Stimulated activated CD4-positive, alpha-beta T cell treated with anti-CD3 and anti-CD28 coated beads, Interleukin-1b, Interleukin-23, amount 100 ng/mL, for 4 hours (primary cell): ENCODE data around the gene GLT8D1.
A peak's percentile ranks its signal among the peaks of the same experiment; 100 is the strongest.
"Not testable (repeated sequence)": the region's sequence is repeated elsewhere in the genome, so short reads cannot be mapped to it uniquely, and the experiment has no call there.

ENCODE experiments used
- DNase-seq, 2 donors: peaks; one replicate each; pipeline ENCODE4 v3.0.0-alpha.2; 2020; ENCODE audit warnings: low read depth in 2 of 2

GLT8D1 gene, protein sequence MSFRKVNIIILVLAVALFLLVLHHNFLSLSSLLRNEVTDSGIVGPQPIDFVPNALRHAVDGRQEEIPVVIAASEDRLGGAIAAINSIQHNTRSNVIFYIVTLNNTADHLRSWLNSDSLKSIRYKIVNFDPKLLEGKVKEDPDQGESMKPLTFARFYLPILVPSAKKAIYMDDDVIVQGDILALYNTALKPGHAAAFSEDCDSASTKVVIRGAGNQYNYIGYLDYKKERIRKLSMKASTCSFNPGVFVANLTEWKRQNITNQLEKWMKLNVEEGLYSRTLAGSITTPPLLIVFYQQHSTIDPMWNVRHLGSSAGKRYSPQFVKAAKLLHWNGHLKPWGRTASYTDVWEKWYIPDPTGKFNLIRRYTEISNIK

DNA sequence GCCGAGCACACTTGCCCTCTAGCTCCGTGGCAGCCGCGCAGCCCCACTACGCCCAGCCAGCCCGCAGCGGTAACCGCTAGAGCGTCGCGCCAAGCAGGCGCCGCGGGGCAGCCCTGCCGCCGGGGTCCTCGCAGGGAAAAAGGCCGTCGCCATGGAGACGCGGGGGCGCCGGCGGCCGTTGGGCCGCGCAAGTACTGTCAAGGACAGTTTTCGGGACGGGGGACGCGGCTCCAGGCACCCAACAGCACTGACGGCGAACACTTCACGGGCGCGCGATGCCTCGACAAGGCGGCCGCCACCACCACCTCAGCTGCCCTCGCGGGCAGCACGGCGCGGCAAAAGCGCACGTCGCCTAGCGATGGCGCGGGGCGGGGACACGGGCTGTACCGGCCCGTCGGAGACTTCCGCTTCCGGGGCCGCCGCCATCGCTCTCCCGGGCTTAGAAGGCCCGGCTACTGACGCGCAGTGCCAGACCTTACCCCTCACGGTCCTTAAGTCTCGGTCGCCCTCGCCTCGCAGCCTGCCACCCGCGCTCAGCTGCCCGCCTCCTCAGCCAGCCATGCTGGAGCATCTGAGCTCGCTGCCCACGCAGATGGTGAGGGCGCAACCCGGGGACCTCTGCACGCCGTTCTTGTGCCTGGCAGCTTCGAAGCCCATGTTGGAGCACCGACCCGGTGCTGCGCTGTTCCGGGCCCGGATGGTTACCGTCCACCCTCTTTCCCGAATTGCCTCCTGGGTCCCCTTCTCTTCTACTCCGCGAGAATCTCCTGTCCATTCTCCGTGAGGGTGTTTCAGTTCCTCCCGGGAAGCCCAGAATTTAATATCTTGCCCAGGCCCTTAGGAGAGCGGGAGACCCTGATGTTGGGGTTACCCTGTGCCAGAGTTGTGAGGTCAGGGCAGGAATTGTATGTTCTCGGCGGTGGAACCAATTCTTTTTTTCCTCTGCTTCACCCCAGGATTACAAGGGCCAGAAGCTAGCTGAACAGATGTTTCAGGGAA is at the start of gene GLT8D1, which contains the start of gene SPCS1:
GLT8D1 (minus strand) TSS at position 104 of the 999 bp plus-strand sequence. CDS start 5,331 bp downstream, outside the sequence.
SPCS1 (plus strand) TSS at position 419 of the 999 bp plus-strand sequence; CDS start at position 560, 141 bp downstream.
- DNase-seq, result peak; percentile 75 to 80

GRCh38 chr3:52754373-52754772 is 48.8 kb upstream of the GLT8D1 start:
- DNase-seq, result no peak

- DNase-seq, result no peak
Measured at GRCh38 chr3:52752045-52752660, 46.6 kb upstream of the GLT8D1 start.

DNA sequence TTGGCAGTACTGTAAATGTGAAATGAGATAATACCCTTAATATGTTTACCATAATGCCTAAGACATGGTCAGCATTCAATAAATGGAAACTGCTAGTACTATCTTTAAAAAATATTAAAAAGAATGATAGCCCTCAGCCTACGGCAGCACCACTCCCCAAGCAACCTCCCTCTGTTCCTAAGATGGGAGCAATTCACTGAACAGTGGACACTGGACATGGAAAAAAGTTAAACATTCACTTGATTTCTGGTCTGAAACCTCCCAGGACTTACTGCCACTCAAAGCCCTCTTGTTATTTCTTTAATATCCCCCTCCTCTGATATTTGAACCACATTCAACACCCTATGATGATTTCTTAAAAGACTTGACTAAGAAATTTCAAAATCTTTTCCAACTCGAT is 38.1 kb upstream of the GLT8D1 start:
- DNase-seq, result no peak

DNA sequence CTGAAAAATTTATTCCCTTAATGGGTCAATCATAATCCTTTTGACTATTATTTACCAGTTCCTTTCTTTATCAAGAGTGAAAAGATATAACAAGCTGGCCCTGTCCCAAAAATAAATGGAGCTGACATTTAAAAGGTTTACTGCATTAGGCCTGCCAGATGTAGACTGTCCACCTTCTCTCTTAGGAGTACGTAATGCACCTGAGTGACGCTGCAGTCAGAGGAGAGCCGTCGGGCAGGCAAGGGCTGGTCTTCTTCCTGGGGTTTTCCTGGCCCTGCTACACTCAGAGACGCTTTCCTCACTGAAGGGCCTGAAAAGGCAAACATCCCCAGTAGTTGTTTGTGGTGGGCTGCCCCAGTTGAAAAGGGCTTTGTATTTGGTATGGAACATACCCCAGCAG is 37.6 kb upstream of the GLT8D1 start:
- DNase-seq, result no peak

DNA sequence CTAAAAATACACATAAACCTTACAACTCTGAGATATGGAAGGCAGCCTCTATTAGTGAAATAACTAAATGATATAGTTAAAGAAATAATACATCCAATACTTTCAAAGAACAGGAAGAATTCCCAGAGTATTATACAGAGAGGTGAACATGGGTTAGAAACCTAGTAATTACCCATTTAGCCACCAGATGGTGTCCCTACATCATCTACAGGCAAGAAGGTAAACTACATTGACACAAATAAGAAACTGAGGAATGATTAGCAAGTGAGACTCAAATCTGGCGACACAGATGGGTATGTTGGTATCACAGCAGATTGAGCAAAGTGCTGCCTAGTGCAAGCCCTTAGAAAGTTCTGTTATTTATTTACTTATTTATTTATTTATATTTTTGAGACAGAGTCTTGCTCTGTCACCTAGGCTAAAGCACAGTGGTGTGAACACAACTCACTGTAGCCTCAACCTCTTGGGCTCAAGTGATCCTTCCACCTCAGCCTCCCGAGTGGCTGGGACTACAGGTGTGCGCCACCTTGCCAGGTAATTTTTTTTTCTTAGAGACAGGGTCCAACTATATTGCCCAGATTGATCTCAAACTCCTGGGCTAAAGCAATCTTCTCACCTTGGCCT is 36.9 kb upstream of the GLT8D1 start:
- peak in 1 of 2 donors; percentile 0 for DNase-seq

DNA sequence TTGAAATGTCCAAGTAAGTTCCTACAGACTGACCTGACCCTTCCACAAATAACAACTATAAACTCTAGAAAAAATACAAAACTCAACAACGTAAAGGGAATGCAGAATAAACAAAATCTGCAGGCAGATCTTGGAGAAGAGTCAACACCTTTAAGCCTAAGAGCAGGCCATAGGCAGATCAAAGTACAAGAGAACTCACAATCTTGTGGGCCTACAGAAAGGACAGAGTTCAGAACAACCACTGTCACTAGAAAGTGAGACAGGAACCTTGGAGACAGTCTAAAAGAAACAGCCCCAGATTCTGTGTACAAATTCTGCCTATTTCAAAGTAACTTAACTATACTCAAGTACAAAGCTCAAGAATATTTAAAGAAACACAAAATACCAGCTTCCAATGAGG is 34.1 kb upstream of the GLT8D1 start:
- no peak for DNase-seq

- DNase-seq, result no peak
Measured at GRCh38 chr3:52733256-52733891, 27.8 kb upstream of the GLT8D1 start.

DNA sequence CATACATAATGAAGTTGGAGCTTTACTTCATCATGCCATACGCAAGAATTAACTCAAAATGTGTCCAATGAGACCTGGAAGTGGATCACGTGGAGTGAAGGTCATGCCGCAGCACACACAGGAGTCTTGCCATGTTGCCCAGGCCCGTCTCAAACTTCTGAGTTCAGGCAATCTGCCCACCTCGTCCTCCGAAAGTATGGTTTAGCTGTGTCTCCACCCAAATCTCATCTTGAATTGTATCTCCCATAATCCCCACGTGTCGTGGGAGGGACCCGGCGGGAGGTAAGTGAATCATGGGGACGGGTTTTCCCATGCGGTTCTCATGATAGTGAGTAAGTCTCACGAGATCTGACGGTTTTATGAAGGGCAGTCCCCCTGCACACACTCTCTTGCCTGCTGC is 26.0 kb upstream of the GLT8D1 start:
- no peak for DNase-seq

DNA sequence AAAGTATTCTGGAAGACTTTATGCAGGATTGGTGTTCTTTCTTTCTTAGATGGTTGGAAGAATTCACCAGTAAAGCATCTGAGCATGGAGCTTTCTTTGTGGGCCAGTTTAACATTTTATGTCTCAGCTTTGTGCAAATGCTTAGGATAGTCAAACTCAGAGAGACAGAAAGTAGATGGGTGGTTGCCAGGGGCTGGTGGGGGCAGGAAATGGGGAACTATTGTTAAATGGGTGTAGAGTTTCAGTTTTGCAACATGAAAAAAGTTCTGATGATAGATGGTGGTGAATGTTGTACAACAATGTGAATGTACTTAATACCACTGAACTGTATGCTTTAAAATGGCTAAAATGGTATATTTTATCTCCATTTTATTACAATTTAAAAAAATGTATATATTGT is 25.1 kb upstream of the GLT8D1 start:
- DNase-seq, result no peak

GRCh38 chr3:52728753-52729152 is 23.2 kb upstream of the GLT8D1 start:
- DNase-seq, result not testable (repeated sequence)

- no peak for DNase-seq
Measured at GRCh38 chr3:52724511-52724910, 18.9 kb upstream of the GLT8D1 start.

- no peak for DNase-seq
Measured at GRCh38 chr3:52723935-52724334, 18.3 kb upstream of the GLT8D1 start.

DNA sequence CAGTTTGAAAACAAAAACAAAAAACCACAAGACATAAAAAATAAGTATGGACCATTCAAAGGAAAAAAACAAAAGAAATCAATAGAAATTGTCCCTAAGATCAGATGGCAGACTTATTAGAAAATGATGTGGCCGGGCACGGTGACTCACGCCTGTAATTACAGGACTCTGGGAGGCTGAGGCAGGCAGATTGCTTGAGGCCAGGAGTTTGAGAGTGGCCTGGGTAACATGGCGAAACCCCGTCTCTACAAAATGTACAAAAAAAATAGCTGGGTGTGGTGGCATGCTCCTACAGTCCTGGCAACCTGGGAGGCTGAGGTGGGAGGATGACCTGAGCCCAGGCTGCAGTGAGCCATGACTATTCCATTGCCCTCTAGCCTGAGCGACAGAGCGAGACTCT is 16.9 kb upstream of the GLT8D1 start:
- no peak for DNase-seq

GRCh38 chr3:52721730-52722008 is 16.1 kb upstream of the GLT8D1 start:
- no peak for DNase-seq

- DNase-seq, result no peak
Measured at GRCh38 chr3:52721002-52721729, 15.6 kb upstream of the GLT8D1 start.

GRCh38 chr3:52719618-52720017 is 14.0 kb upstream of the GLT8D1 start:
- no peak for DNase-seq

- DNase-seq, result no peak
Measured at GRCh38 chr3:52715714-52716305, 10.2 kb upstream of the GLT8D1 start.

DNA sequence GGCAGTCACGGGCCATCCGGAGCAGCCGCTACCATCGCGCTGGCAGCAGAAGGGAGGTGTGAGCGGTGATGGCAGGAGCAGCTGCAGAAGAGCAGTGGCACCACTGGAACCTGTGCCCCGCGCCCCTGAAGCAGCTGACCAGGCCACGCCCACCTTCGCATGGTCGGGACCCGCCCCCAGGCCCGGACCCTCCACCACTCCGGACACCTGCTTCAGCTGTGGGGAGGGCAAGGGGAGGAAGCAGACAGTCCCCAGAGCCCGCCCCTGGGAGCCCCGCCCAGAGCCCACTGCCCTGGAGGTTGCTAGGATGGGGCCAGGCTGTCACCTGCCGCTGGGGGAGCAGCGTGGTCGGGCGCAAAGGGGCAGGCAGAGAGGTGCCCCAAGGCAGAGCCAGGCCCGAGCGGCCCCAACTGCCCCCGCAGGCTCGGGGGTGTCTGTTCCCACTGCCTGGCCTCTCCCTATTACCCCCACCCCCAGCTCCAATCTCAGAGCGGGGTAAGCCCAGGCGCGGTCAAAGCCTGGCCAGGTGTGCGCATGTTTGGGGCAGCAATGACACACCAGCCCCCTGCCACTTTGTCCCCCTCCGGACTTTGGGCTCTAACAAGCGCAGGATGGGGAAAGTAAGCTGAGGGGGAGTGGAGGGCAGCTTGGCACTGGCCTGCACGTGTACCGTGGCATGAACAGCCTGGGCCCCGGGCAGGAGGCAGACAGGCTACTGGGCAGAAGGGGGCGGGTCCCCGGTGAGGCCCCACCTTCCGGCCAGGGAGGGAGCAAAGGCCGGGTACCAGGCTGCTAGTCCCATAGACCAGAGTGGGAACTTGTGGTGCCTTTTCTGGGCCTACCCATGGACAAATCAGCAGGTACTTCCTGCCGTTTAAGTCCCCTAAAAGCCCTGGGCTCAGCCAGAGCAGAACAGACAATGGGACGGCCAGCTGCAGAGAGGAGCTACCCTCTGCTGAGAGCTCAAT is 9.0 kb upstream of the GLT8D1 start:
- DNase-seq, result no peak
